ENCODE data around the gene STK25.

STK25 gene

DNA sequence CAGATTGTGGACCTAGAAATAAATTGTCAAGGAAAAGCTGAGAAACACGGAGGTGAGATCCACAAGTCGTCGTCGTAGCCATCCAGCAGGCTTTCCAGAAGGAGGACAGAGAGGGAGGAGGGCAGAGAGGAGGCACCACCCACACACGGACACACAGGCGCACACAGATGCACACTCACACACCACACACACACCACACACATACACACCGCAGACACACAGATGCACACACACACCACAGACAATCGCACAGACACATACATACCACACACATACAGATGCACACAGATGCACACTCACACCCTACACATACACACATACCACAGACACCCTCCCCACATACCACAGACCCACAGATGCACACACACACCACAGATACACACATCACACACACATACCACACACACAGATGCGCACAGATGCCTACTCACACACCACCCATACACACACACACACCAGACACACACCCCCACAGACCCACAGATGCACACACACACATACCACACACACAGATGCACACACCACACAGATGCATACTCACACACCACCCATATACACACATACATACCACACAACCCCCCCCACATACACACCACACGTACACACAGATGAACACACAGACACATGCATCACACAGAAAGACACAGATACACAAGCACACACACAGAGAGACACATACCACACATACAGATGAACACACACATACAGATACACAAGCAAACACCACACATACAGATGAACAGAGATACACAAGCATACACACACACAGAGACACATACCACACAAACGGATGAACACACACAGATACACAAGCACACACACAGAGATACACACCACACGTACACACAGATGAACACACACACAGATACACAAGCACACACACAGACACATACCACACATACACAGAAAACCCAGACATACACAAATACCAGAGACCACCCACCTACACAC, 37.4 kb upstream of the STK25 start:
- H3K27ac Mint-ChIP-seq = no peak overlapping the region
- no peaks in the 10 kb centered on the region for H3K9me3 Mint-ChIP-seq
- no peaks in the 10 kb centered on the region for H3K36me3 Mint-ChIP-seq
- no peaks in the 10 kb centered on the region for H3K4me1 Mint-ChIP-seq
- no peak for DNase-seq
- peaks cover 29% of the 10 kb centered on the region for H3K27me3 Mint-ChIP-seq
- H3K4me3 Mint-ChIP-seq = no peak overlapping the region
- CTCF ChIA-PET = no interaction called here

DNA sequence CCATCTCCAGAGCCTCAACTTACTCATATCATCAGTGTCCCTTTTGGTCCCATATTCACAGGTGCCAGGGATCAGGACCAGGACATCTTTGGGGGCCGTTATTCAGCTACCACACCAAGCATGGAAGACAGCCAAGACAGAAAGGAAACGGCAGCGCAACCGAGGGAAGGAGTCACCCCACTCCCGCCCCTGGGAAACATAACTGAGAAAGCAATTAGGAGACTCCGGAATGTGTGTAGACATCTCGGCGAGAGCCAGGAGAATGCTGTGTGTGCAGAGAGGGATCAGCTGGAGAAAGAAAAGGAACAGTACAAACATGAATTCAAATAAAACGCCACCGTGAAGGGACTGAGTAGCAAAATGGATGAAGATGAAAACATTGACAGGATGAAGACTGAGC, 36.7 kb upstream of the STK25 start:
- Mint-ChIP-seq H3K27me3 (peaks cover 31% of the 10 kb centered on the region), H3K4me3 (no peak overlapping the region), H3K9me3 (no peaks in the 10 kb centered on the region), H3K36me3 (no peaks in the 10 kb centered on the region), H3K4me1 (peaks cover 3% of the 10 kb centered on the region), H3K27ac (no peak overlapping the region)
- CTCF ChIA-PET = no interaction called here
- no peak for DNase-seq

- H3K27ac Mint-ChIP-seq = no peak overlapping the region
- DNase-seq = no peak
- no peak overlapping the region for H3K4me3 Mint-ChIP-seq
- no peaks in the 10 kb centered on the region for H3K36me3 Mint-ChIP-seq
- H3K4me1 Mint-ChIP-seq = peaks cover 3% of the 10 kb centered on the region
- H3K27me3 Mint-ChIP-seq = peaks cover 49% of the 10 kb centered on the region
- CTCF ChIA-PET = no interaction called here
- H3K9me3 Mint-ChIP-seq = no peaks in the 10 kb centered on the region
Measured at GRCh38 chr2:241542278-241542605, 33.9 kb upstream of the STK25 start.

DNA sequence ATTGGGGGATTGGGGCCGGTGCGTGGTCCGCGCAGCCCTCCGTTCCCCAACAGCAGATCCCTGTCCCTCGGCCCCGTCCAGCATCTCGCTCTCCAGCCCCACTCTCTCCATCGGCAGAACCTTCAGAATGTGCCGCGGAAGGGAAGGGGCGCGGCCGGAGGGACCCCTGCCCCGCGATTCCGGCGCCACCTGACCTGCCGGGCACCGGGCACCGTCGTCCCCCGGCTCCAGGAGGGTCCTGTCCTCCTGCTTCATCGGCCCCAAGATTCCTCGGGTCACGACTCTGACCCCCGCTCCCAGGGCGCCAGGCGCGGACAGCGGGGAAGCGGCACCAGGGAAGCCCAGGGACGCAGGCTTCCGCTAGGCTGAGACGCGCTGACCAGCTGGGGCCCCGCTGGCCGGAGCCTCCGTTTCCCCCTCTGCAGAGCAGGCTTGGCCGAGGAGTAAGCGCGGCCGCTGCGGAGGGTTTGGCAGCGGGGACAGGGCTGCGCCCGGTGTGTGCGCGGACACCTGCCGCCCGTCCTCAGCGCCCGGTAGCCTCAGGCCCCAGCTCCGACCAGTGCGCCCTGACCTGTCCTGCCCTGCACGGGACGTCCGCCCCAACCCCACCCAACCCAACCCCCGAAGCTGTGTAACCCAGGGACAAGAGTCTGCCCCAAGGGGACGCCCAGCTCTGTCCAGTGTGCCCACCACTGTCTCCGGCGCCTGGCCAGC, 33.3 kb upstream of the STK25 start:
- peaks cover 3% of the 10 kb centered on the region for H3K4me1 Mint-ChIP-seq
- H3K9me3 Mint-ChIP-seq = no peaks in the 10 kb centered on the region
- H3K4me3 Mint-ChIP-seq = no peak overlapping the region
- no peak for DNase-seq
- H3K27me3 Mint-ChIP-seq = peaks cover 49% of the 10 kb centered on the region
- no peak overlapping the region for H3K27ac Mint-ChIP-seq
- CTCF ChIA-PET = no interaction called here
- no peaks in the 10 kb centered on the region for H3K36me3 Mint-ChIP-seq

GRCh38 chr2:241540771-241541561, 32.6 kb upstream of the STK25 start:
- Mint-ChIP-seq H3K36me3 (no peaks in the 10 kb centered on the region), H3K27me3 (peaks cover 52% of the 10 kb centered on the region), H3K4me3 (no peak overlapping the region), H3K4me1 (peaks cover 3% of the 10 kb centered on the region), H3K9me3 (no peaks in the 10 kb centered on the region), H3K27ac (no peak overlapping the region)
- DNase-seq = peak; percentile 72
- CTCF ChIA-PET = no interaction called here

DNA sequence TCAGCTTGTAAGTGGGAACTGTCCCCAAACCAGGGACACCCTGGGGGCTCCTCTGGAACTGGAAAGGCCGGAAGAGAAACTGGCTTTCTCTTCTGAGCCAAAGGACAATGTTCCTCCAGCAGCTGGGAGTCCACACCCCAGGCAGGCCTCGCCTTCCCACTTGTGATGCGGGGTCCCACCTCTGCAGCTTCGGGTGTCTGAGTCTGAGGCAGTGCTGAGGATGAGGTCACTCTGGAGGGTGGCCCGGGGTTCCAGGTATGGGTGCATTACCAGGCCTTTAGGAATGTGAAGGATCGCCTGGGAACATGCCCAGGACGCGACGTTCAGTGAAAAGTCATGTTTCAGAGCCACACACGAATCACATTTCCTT, 32.0 kb upstream of the STK25 start:
- CTCF ChIA-PET = interaction anchor here (0.5 kb wide), 1 partner anchor 327 kb away, joined by 4 read pairs; no protein-coding TSS in a partner anchor
- no peaks in the 10 kb centered on the region for H3K9me3 Mint-ChIP-seq
- H3K4me3 Mint-ChIP-seq = no peak overlapping the region
- H3K4me1 Mint-ChIP-seq = peaks cover 3% of the 10 kb centered on the region
- H3K27ac Mint-ChIP-seq = no peak overlapping the region
- H3K27me3 Mint-ChIP-seq = peaks cover 56% of the 10 kb centered on the region
- no peak for DNase-seq
- no peaks in the 10 kb centered on the region for H3K36me3 Mint-ChIP-seq

- Mint-ChIP-seq H3K9me3 (no peaks in the 10 kb centered on the region), H3K27ac (peak overlapping the region; percentile 11), H3K4me1 (peaks cover 3% of the 10 kb centered on the region), H3K27me3 (peaks cover 62% of the 10 kb centered on the region), H3K4me3 (no peak overlapping the region), H3K36me3 (no peaks in the 10 kb centered on the region)
- CTCF ChIA-PET = interaction anchor here (0.5 kb wide), 1 partner anchor 327 kb away, joined by 4 read pairs; no protein-coding TSS in a partner anchor
- DNase-seq = no peak
Measured at GRCh38 chr2:241539616-241540374, 31.4 kb upstream of the STK25 start.

- Mint-ChIP-seq H3K36me3 (no peaks in the 10 kb centered on the region), H3K9me3 (no peaks in the 10 kb centered on the region), H3K4me1 (peaks cover 3% of the 10 kb centered on the region), H3K27me3 (peaks cover 67% of the 10 kb centered on the region), H3K4me3 (no peak overlapping the region), H3K27ac (peak overlapping the region; percentile 11)
- CTCF ChIA-PET = no interaction called here
- DNase-seq = no peak
Measured at GRCh38 chr2:241538838-241539615, 30.6 kb upstream of the STK25 start.

GRCh38 chr2:241535871-241536655, 27.7 kb upstream of the STK25 start:
- no peak overlapping the region for H3K4me3 Mint-ChIP-seq
- DNase-seq = no peak
- H3K9me3 Mint-ChIP-seq = no peaks in the 10 kb centered on the region
- H3K27me3 Mint-ChIP-seq = peaks cover 55% of the 10 kb centered on the region
- CTCF ChIA-PET = no interaction called here
- H3K27ac Mint-ChIP-seq = no peak overlapping the region
- peaks cover 3% of the 10 kb centered on the region for H3K4me1 Mint-ChIP-seq
- H3K36me3 Mint-ChIP-seq = no peaks in the 10 kb centered on the region

DNA sequence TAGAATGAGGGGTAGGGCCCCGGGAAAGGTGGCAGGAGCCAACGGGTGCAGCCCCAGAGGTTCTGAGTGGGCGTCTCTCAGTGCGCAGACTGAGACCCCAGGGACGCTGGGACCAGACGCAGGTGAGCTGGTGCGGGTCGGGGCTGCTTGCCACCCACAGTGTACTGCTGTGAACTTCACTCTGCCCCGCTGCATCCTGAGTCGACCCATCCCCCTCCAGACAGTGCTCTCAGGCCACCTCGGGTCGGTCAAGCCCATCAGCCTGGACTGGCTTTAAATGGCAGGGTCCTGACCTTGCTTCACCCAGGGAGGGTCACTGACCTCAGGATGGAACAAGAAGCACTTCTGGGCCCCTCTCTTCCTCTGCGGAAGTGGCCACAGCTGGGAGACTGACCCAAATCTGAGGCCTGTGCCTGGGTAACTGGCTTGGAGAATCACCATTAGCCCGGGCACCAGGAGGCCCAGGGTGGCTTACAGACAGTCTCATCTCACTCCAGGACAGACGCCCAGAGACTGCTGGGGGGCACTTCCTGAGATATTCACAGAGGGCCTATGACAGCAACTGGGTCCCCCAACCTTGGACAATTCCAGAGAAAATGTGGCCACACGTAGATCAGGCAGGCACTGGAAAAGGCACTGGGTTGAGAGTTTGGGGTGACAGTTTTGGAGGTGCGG, 26.5 kb upstream of the STK25 start:
- Mint-ChIP-seq H3K27me3 (peaks cover 51% of the 10 kb centered on the region), H3K4me1 (no peaks in the 10 kb centered on the region), H3K36me3 (no peaks in the 10 kb centered on the region), H3K4me3 (no peak overlapping the region), H3K9me3 (no peaks in the 10 kb centered on the region), H3K27ac (no peak overlapping the region)
- DNase-seq = no peak
- CTCF ChIA-PET = no interaction called here

DNA sequence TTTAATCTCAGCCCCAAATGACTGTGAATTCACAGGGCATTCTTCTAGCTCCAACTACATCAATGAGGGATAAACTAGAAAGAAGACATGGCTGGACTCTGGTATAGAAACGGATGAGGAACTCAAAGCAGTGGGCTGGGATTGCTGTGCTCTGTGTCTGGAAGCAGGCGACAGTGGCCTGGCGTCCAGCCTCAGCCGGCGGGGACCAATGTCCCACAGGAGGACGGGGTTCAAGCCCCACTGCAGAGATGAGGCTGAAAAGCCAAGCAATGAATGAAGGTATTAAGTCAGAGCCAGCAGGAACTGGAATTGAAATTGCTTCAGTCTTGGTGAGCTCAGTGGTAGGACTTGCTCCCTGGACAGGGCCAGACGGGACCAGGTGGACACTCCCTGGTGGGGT, 25.9 kb upstream of the STK25 start:
- Mint-ChIP-seq H3K36me3 (no peaks in the 10 kb centered on the region), H3K27ac (no peak overlapping the region), H3K4me3 (no peak overlapping the region), H3K27me3 (peaks cover 45% of the 10 kb centered on the region), H3K4me1 (no peaks in the 10 kb centered on the region), H3K9me3 (no peaks in the 10 kb centered on the region)
- DNase-seq = no peak
- CTCF ChIA-PET = no interaction called here

DNA sequence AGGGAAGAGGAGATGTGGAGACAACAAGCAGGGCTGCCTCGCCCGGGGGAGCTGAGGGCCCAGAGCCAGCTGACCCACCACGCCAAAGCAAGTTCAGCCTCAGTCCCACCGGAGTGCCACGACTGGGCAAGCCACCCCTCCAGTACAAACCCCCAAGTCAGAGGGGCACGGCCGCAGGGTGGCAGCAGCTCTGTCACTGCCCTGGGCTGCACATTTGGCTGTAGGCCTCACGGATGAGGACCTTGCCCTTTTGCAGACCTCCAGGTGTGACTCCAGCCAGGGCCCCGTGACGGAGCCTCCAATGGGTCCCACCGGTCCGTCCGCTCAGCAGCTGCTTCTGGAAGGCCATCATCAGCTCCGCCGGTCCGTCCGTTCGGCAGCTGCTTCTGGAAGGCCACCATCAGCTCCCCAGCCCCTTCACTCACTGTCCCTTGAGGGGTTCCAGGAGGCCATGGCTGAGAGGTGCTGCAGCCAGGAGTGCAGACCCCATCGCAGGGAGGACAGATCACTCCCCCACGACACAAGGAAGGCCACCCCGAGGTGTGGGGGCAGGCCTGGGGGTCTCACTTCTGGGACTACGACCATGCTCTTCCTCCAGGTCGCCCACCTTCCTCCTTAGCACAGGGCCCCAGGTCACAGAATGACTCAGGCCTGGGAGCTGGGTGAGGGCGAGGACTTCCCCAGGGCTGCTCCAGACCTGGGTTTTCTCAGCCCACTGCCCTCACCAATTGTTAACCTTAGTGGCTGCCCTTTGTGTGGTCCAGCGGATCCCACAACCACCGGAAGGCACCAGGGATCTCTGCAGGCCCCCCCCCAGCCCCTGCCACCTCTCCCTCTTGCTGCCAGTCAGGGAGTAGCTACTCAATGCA, 24.6 kb upstream of the STK25 start:
- H3K36me3 Mint-ChIP-seq = no peaks in the 10 kb centered on the region
- no peaks in the 10 kb centered on the region for H3K4me1 Mint-ChIP-seq
- no peak for DNase-seq
- H3K27me3 Mint-ChIP-seq = peaks cover 35% of the 10 kb centered on the region
- no peak overlapping the region for H3K4me3 Mint-ChIP-seq
- CTCF ChIA-PET = interaction anchor here (0.8 kb wide), 1 partner anchor 455 kb away, joined by 3 read pairs; no protein-coding TSS in a partner anchor
- no peaks in the 10 kb centered on the region for H3K9me3 Mint-ChIP-seq
- H3K27ac Mint-ChIP-seq = no peak overlapping the region
